Testis (tissue), 3 donors: ENCODE results near the gene RETN. TPM values are rescaled to one million over a fixed set of nuclear protein-coding genes. Genes with fewer than 3 reads are reported as not detected.

ENCODE experiments used
- DNase-seq: peaks from one replicate; pipeline ENCODE4 v3.0.0-alpha.2; 2019
- H3K27ac ChIP-seq, 2 donors: fragments of 200-600 bp; sonication (generic); one replicate each; pipeline ENCODE4 v1.5.1; 2019
- H3K27me3 ChIP-seq: fragments of 200-600 bp; sonication (generic); one replicate; pipeline ENCODE4 v1.5.1; 2019
- H3K36me3 ChIP-seq: fragments of 200-600 bp; sonication (generic); one replicate; pipeline ENCODE4 v1.5.1; 2017; ENCODE audit warnings: low read depth; ENCODE audit errors: missing control alignments
- H3K4me1 ChIP-seq: fragments of 200-600 bp; sonication (generic); one replicate; pipeline ENCODE4 v1.5.1; 2019
- H3K4me3 ChIP-seq, 2 donors: fragments of 200-600 bp; sonication (generic); one replicate each; pipeline ENCODE4 v1.5.1; 2017 to 2019
- H3K9me3 ChIP-seq: fragments of 200-600 bp; sonication (generic); one replicate; pipeline ENCODE4 v1.5.1; 2017
- POLR2A ChIP-seq: fragments of 450-650 bp; IDR thresholded peaks from one replicate; pipeline ENCODE4 v1.6.1; 2017; ENCODE audit warnings: antibody characterized with exemption, mild to moderate bottlenecking, moderate library complexity
- WGBS, 2 donors: methylation state at CpG; one replicate each; pipeline ENCODE4 v1.1.5; 2018; 5-methylcytosine and 5-hydroxymethylcytosine counted together
- intact Hi-C: fragments of 100-400 bp; cut with DNase I; formaldehyde crosslinking; loops from one replicate; pipeline ENCODE4 v1.15.1; 2023; ENCODE audit warnings: low total_unique reads
- polyA plus RNA-seq: library from polyadenylated mRNA; stranded (reverse); fragments of 350-450 nt; fragmentation: Illumina TruSeq; extraction: RNeasy Lipid Tissue Mini Kit (QIAGEN cat#74804); gene quantifications from one replicate; pipeline ENCODE4 v1.2.3, GENCODE V29; 2014; ENCODE audit warnings: low read depth, low replicate concordance; ENCODE audit not compliant: insufficient read depth
- total RNA-seq, 2 donors: library from RNA; depleted of rRNA; stranded (reverse); fragments of >200 nt; gene quantifications; one replicate each; pipeline ENCODE4 v1.2.3, GENCODE V29; 2016
- TF ChIP-seq, protein P1 (sequence below), 3 experiments: fragments of 450-650 bp in 2 of 3; fragments of 200-600 bp in 1 of 3; sonication (generic) in 1 of 3; IDR thresholded peaks; one replicate each; pipeline ENCODE4 v1.5.1; 2016 to 2019; ENCODE audit warnings: antibody characterized with exemption in 3 of 3, mild to moderate bottlenecking in 2 of 3, moderate library complexity in 1 of 3

Gene RETN
- total and polyA plus RNA-seq, 3 donors from 2014 or later, result 1.9 TPM; not detected in 2

DNA sequence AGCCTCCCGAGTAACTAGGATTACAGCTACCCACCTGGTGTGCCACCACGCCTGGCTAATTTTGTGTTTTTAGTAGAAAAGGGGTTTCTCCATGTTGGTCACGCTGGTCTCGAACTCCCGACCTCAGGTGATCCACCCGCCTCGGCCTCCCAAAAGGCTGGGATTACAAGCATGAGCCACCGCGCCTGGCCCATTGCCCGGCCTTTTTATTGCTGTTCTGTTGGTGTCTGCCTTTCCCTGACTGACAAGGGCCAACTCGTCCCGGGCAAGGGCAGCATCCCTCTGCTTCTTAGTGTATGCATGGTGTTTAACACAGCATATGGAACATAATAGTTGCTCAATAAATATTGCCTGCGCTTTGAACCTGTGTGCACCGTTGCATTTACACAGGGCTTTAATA is 6.2 kb upstream of the RETN start:
- WGBS, 2 donors, result 90 to 91% methylated on average over 14 of the region's 14 CpGs
- H3K27me3 ChIP-seq, result no peaks in the 10 kb centered on the region
- no peak overlapping the region for H3K4me3 ChIP-seq
- no peaks in the 10 kb centered on the region for H3K36me3 ChIP-seq
- H3K27ac ChIP-seq, result no peak overlapping the region
- TF ChIP-seq POLR2A, result no peak
- TF ChIP-seq, protein P1, sequence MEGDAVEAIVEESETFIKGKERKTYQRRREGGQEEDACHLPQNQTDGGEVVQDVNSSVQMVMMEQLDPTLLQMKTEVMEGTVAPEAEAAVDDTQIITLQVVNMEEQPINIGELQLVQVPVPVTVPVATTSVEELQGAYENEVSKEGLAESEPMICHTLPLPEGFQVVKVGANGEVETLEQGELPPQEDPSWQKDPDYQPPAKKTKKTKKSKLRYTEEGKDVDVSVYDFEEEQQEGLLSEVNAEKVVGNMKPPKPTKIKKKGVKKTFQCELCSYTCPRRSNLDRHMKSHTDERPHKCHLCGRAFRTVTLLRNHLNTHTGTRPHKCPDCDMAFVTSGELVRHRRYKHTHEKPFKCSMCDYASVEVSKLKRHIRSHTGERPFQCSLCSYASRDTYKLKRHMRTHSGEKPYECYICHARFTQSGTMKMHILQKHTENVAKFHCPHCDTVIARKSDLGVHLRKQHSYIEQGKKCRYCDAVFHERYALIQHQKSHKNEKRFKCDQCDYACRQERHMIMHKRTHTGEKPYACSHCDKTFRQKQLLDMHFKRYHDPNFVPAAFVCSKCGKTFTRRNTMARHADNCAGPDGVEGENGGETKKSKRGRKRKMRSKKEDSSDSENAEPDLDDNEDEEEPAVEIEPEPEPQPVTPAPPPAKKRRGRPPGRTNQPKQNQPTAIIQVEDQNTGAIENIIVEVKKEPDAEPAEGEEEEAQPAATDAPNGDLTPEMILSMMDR (IDR thresholded peaks at IDR 0.05), result no peak
- DNase-seq, result no peak
- no peaks in the 10 kb centered on the region for H3K4me1 ChIP-seq
- H3K9me3 ChIP-seq, result no peaks in the 10 kb centered on the region
- intact Hi-C loops, result no loop called here

DNA sequence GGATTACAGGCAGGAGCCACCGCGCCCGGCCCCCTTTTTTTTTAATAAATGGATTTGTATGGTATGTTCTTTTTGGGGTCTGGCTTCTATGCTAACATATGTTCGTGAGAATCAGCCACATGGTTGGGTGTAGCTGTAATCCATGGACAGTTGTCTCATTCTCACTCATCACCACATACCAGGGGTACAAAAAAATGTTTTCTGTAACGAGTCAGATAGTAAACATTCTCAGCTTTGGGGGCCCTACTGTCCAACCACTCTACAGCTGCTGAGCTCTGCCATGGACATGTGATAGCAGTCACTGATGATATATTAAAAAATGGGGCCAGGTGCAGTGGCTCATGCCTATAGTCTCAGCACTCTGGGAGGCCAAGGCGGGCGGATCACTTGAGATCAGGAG is 5.1 kb upstream of the RETN start:
- H3K27ac ChIP-seq, result no peak overlapping the region
- TF ChIP-seq, protein P1 (IDR thresholded peaks at IDR 0.05), result no peak
- no peak for TF ChIP-seq POLR2A
- WGBS, 2 donors, result 79 to 81% methylated on average over 7 of the region's 7 CpGs
- H3K36me3 ChIP-seq, result no peaks in the 10 kb centered on the region
- no peaks in the 10 kb centered on the region for H3K9me3 ChIP-seq
- H3K27me3 ChIP-seq, result no peaks in the 10 kb centered on the region
- H3K4me1 ChIP-seq, result no peaks in the 10 kb centered on the region
- H3K4me3 ChIP-seq, result no peak overlapping the region
- no peak for DNase-seq
- intact Hi-C loops, result no loop called here

DNA sequence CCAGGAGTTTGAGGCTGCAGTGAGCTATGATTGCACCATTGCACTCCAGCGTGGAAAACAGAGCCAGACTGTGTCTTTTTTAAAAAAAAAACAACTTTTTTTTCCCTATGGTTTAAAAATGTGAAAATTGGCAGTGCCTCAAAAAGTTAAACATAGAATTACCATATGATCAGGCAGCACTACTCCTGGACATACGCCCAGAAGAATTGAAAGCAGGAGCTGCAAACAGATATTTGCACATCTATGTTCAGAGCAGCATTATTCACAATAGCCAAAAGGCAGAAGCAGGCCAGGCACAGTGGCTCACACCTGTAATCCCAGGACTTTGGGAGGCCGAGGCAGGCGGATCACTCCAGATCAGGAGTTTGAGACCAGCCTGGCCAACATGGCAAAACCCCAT is 3.8 kb upstream of the RETN start:
- no peak overlapping the region for H3K27ac ChIP-seq
- intact Hi-C loops, result no loop called here
- no peaks in the 10 kb centered on the region for H3K4me1 ChIP-seq
- H3K4me3 ChIP-seq, result no peak overlapping the region
- 53 to 58% methylated on average over 4 of the region's 4 CpGs for WGBS, 2 donors
- no peaks in the 10 kb centered on the region for H3K27me3 ChIP-seq
- TF ChIP-seq, protein P1 (IDR thresholded peaks at IDR 0.05), result no peak
- TF ChIP-seq POLR2A, result no peak
- no peak for DNase-seq
- no peaks in the 10 kb centered on the region for H3K36me3 ChIP-seq
- no peaks in the 10 kb centered on the region for H3K9me3 ChIP-seq

DNA sequence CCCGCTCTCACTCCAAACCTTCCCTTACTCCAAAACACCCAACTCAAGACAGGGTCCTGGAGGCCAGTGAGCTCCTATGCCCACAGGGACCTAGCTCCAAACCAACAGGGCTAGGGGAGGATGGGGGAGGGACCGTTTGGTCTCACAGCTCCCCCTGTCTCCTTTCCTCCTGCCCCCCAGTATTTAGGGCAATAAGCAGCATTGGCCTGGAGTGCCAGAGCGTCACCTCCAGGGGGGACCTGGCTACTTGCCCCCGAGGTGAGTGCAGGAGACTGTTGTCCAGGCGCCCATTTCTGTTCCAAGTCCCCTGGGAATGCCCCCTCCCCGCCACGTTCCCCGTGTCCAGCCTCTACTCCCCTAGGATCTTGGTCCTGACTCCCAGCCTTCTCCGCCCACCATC is 792 bp downstream of the RETN start:
- 14 to 22% methylated on average over 8 to 9 of the region's 9 CpGs for WGBS, 2 donors
- TF ChIP-seq POLR2A, result no peak
- TF ChIP-seq, protein P1 (IDR thresholded peaks at IDR 0.05), result no peak
- intact Hi-C loops, result loop anchor here (10.0 kb wide), 1 partner anchor 105 kb away; no protein-coding TSS in a partner anchor
- no peaks in the 10 kb centered on the region for H3K27me3 ChIP-seq
- no peak overlapping the region for H3K27ac ChIP-seq
- no peak for DNase-seq
- no peaks in the 10 kb centered on the region for H3K4me1 ChIP-seq
- no peaks in the 10 kb centered on the region for H3K9me3 ChIP-seq
- H3K4me3 ChIP-seq, result peak overlapping the region in 1 of 2 donors; percentile 7
- H3K36me3 ChIP-seq, result no peaks in the 10 kb centered on the region

DNA sequence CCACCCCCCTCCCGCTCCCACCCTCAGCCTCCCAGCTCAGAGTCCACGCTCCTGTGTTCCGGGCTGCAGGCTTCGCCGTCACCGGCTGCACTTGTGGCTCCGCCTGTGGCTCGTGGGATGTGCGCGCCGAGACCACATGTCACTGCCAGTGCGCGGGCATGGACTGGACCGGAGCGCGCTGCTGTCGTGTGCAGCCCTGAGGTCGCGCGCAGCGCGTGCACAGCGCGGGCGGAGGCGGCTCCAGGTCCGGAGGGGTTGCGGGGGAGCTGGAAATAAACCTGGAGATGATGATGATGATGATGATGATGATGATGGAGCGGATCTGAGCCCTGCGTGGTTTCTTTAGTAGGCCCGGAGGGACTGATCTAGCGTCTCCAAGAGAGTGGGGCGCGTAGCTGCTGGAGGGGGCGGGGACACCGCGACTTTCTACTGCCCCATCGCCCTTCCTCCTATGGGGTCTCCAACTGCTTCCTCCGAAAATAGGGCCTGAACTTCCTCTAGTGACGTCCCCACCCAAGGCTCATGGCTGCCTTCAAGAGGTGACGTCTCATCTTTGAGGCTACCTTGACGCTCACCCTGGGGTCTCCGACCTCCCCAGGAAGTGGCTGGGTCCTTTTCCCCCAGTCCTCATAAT is 1.4 kb downstream of the RETN start:
- DNase-seq, result peak; percentile 26
- no peaks in the 10 kb centered on the region for H3K36me3 ChIP-seq
- WGBS, 2 donors, result 0 to 2% methylated on average over 26 to 32 of the region's 43 CpGs
- no peaks in the 10 kb centered on the region for H3K27me3 ChIP-seq
- no peaks in the 10 kb centered on the region for H3K9me3 ChIP-seq
- TF ChIP-seq POLR2A, result no peak
- TF ChIP-seq, protein P1 (IDR thresholded peaks at IDR 0.05), result no peak
- no peak overlapping the region for H3K27ac ChIP-seq
- intact Hi-C loops, result loop anchor here (10.0 kb wide), 1 partner anchor 105 kb away; no protein-coding TSS in a partner anchor
- H3K4me1 ChIP-seq, result no peaks in the 10 kb centered on the region
- peak overlapping the region; percentile 7 to 24 for H3K4me3 ChIP-seq
